HG03066 (cell line): Measurements from ENCODE around the gene KIF6.
"Not testable (repeated sequence)": the region's sequence is repeated elsewhere in the genome, so short reads cannot be mapped to it uniquely, and the experiment has no call there.

ENCODE experiments used
- ATAC-seq: cut with Tn5 transposase; IDR thresholded peaks from one replicate; pipeline ENCODE4 v1.9.1; 2021; ENCODE audit warnings: low read depth; ENCODE audit not compliant: unreplicated experiment

KIF6 gene

DNA sequence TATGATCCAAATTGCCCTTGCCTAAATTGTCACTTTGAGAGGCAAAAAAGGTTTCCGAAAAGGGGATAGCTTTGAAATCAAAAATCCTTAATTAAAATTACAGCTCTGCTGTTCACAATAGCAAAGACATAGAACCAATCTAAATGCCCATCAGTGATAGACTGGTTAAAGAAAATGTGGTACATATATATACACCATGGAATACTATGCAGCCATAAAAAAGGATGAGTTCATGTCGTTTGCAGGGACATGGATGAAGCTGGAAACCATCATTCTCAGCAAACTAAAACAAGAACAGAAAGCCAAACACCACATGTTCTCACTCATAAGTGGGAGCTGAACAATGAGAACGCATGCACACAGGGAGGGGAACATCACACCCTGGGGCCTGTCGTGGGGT is 1.9 kb downstream of the KIF6 start:
- ATAC-seq, result not testable (repeated sequence)

DNA sequence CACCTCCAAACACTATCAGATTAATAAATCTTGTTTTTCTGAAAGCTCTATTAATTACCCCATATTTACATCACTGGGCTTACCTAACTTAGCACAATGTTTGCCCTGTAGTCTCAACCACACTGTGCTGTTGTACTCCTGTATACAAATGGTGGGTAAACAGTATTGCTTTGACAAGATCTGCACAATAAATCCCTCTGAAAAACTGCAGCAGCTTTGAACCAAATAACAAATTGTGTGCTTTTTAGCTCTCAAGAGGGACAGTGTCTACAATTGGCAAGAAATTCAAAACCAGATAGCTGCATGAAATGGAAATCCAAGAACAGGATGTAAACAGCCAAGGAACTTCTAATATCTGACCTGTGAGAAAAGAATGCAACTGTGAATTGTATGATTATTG is 10.4 kb downstream of the KIF6 start:
- ATAC-seq, result no peak

DNA sequence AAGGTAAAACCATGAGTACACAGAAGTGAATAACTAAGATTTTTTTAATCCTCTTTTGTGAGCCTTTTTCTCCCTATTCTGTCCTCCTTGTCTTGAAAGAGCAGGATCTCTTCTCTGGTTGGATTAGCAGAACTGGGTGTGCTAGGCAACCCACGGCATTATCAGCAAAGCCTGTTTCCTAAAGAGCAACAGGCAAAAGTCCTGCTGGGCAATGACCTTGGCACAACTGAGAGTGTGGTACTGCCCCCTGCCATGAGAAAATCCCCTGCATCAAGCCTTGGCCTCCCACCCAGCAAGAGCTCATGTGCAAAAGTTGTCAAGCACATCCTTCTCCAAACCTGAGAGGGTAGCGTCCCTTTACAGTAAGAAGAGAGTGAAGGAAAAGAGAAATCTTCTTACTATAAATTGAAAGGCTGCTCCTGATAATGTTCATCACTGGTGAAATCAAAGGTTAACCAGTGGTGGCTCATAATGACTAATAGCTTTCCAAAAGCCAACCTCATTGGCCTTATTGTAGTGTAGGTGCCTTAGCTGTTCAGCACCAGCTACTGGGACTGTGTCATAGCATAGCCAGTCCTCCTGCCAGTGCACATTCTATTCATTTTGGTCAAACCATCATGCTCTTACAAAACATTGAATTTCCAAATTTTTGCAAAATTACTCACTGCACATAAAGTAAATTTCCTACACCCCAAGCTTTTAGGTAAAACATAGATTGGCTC is 17.1 kb downstream of the KIF6 start:
- ATAC-seq, result no peak

DNA sequence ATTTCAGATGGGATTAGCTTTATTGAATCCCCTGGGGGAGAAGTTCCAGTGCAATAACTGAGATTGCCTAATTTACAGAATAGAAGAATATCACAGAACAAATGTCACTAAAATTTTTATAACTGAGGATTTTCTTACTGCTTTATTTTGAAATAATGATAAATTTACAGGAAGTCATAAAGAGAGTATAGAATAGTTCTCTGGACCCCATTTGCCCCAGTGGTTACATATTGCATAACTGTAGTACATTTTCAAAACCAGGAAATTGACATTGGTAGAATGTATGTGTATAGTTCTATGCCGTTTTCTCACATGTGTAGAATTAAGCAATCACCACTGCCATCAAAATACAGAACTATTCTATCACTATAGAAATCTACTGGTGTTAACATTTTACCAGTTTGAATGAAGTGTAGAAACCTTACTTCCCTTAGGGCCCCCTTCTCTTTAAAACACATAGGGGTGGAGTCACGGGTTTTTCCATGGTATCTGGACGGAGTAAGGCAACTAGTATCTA is 18.3 kb downstream of the KIF6 start:
- no peak for ATAC-seq

DNA sequence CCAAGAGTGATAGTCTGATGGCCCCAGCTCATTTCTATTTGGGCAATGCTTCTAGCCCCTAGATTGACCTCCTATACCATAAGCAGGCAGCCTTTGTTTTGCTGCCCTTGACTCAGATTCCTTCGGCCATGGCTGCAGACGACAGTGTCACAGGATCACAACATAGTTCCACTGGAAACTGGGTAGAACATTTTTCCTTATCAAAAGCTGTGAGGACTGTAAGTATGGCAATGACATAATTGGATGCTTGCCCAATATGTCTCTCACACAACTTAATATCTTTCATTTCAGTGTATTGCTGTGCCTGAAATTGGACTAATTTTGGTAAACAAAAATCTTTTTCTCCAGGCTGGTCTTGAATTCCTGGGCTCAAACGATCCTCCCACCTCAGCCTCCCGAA is 22.9 kb downstream of the KIF6 start:
- ATAC-seq, result no peak

DNA sequence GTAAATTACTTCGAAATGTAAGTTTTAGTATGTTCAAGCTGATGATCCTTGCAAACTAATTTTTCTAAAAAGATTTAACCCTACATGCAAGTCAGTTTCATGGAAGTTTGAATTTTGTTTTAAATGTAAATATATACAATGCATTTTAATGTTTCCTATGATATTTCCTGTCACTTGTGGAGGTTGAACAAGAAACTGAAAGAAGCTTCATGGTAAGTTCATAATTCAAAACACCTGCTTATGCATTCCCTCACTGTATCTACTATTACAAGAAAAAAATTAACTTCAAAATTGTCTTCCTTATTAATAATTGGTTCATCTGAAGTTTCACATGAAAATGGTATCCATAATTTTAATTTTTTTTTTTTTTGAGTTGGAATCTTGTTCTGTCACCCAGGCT is 24.8 kb downstream of the KIF6 start:
- no peak for ATAC-seq

DNA sequence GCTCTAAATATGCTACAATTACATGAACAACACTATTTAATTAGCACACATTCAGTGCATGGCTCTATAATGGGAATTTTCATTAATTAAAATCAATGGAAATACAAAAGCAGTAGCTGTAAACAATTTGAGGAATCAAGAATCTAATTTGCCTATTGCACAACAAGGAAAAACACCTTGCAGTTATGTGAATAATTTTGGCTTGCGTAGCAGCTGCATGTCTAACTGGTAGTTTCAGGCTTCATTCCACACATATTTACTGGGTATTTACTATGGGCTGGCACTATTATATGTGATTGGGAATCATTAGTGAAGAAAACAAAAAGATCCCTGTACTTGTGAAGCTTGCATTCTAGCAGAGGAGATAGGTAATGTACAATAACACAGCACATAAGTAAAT is 26.4 kb downstream of the KIF6 start:
- no peak for ATAC-seq

DNA sequence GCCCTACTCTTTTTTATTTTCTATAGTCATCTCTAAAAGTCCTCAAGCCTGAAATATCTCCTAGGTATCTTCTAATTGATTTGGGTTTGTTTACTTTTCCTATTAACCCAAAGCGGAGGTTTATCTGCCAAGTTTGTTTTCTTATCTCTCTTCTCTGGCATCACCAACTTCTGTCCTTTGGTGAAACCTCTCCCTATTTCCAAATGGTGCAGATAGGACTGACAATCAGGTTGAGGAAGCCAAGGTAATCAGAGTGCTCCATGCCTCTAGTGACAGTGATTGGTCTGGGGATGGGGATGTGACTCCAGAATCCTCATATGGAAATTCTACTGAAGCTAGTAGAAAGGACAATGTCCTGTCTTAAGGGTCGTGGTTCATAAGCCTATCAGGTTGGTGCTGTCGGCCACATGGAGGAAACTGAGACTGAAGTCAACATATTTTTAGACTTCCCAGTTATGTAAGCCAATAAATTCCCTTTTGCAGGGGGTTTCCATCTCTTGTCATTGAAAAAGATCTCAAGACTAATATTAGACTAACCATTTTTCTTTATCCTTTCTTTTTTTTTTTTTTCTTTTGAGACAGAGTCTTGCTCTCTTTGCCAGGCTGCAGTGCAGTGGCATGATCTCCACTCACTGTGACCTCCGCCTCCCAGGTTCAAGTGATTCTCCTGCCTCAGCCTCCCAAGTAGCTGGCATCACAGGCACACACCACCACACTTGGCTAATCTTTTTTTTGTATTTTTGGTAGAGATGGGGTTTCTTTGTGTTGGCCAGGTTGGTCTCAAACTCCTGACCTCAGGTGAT is 28.0 kb downstream of the KIF6 start:
- no peak for ATAC-seq

DNA sequence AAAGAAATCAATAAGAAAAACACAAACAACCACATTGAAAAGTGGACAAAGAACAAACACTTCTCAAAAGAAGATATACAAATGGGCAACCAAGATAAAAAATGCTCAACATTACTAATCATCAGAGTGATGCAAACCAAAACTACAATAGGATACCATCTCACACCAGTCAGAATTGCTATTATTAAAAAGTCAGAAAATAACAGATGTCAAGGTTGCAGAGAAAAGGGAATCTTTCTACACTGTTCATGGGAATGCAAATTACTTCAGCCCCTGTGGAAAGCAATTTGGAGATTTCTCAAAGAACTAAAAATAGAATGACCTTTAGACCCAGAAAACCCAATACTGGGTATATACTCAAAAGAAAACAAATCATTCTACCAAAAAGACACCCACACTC is 29.8 kb downstream of the KIF6 start:
- ATAC-seq, result no peak

DNA sequence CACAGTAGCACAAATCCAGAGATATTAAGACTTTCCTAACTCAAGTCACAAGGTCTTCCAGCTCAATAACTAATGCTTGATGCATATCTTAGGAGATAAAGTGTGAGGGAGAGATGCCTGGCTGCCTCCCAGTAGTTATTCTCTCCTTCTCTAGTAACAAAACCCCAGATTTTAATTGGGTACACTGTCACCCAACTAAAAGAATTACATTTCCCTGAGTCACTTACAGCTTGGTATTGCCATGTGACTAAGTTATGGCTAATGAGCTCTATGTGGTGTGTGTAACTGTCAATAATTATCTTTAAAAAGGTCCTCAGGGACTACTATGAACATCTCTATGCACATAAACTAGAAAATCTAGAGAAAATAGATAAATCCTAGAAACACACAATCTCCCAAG is 32.0 kb downstream of the KIF6 start:
- no peak for ATAC-seq

DNA sequence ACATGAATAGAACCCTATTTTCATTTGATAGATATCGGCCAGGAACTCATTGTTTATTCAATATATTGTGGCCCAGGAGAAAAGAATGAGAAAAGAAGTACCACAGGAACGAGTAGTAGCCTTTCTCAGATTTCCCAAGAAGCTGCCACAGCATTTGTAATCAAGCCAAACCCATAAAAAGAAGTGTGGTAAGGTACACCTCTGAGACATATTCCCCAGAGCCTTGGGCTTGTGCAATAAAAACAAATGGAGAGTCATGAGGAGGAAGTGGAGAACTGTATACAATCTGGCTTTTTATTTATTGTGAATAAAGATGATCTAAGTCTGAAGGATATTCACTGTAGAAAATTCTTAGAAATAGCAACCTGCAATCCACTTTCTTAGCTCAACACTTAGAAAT is 36.7 kb downstream of the KIF6 start:
- ATAC-seq, result no peak

DNA sequence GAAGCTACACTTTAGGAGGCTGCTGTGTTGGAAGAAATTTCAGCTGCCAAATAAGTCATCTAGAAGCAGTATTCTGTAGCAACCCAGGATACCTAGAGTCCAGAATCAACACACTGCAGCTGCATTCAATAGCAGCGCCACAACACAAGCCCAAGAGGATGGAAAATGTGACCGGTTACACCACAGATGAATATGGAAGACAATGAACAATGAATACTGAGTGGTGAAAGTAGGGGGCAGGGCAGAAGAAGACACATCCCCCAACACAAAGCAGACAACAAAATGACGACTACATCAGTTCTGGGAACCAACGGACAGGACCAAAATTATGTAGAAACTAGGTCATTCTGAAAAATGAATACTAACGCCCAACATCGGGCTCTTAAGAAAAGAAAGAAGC is 38.2 kb downstream of the KIF6 start:
- no peak for ATAC-seq

DNA sequence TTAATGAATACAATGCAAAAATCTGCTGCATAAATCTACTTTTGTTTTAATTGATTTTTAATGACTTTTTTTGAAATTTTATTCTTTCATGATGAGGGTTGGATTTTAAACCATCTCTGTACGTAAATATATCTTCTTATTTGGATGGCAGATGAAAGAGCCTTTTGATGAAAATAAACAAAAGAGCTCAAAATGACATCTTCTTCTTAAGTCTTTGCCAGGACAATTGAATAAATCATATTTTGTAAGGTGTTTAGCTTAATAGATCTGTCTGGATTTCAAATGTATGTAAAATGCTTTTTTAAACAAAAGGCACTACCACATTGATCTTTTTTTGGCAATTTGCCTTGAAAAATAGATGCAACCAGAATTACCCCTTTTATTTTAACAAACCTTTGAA is 39.3 kb downstream of the KIF6 start:
- ATAC-seq, result no peak

DNA sequence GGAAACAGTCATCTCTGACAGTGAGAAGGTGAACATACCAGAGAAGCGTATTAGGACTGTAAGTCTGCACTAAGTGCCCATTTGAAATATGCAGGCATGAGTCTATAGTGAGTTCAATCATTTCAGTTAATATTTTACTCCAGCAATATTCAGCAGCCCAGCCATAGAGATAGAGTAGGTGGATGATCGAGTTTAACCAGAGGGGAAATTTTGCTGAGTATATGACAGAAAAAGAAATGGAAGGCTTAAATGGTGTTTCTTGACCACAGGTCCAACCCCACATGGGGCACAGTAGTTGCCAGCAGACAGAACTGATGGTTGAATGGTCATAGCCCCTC is 39.8 kb downstream of the KIF6 start:
- ATAC-seq, result no peak

DNA sequence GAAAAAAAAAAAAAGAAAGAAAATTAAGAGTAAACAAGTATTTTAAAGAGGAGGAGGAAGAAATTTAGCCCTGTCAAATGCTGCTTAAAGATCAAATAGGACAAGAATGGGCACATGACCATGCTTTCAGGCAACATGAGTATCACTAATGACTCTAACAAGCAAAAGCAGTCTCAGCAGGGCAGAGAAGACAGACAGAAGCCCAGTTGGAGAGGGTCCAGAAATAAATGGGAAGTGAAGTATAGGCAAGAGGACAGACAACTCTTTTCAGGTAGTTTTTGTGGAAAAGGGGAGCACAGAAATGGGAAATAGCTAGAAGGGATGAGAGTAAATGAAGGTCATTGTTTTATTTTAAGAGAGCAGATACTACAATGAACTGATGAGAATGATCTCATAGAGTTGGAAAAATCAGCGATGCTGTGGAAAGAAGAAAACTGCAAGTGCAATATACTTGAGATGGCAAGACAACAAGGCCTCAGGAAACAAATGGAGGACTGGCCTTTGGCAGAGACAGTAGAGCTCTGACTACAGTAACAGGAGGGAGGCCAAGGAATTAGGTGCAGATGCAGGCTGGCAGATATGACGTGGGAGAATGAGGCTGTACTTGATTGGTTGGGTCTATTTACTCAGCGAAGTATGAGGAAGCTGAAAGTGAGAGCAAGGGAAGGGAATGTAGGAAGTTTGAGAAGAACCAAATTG is 40.3 kb downstream of the KIF6 start:
- no peak for ATAC-seq

DNA sequence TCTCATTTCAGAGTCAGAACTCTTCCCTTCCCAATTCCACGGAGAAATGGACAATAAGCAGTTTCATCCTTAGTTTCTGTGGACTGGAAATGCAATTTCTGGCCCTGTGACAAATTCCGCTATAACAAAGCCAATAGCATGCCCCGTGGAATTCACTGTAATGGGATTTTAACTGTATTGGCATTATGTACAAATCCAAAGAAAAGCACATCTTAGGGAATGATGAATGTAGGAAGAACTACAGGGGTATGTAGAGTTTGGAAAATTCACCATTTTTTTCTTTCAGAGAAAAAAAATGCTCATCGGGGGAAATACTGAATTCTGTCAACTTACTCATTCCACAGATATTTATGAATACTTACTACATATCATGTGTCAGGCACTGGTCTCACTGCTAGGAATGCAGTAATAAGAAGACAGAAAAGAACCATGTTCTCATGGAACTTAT is 43.5 kb downstream of the KIF6 start:
- ATAC-seq, result no peak

DNA sequence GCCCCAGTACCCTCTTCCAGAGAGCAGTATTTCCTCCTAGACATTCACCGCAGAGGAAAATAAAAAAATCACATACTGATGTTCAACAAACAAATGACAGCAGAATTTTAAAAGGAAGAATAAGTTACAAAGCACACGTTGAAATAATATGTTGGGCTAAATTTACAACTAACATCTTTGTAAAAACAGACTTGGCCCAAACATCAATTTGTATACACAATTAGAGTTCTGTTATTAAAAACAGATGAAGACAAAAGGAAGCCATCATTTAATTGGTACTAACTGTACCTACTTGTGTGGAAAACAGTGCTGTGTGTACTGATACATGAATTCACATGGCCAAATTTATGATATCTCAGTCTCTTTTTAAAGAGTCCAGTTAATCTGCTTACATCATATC is 46.3 kb downstream of the KIF6 start:
- ATAC-seq, result no peak

DNA sequence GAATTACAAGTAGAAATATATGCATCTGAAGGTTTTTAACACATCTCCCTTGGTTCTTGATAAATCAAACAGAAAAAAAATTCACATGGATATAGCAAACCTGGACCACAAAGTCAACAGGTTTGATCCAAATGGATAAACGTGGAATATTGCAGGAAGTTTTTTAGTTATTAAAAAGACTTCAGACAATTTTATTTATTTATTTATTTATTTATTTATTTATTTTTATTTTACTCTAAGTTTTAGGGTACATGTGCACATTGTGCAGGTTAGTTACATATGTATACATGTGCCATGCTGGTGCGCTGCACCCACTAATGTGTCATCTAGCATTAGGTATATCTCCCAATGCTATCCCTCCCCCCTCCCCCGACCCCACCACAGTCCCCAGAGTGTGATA is 47.9 kb downstream of the KIF6 start:
- ATAC-seq, result not testable (repeated sequence)

DNA sequence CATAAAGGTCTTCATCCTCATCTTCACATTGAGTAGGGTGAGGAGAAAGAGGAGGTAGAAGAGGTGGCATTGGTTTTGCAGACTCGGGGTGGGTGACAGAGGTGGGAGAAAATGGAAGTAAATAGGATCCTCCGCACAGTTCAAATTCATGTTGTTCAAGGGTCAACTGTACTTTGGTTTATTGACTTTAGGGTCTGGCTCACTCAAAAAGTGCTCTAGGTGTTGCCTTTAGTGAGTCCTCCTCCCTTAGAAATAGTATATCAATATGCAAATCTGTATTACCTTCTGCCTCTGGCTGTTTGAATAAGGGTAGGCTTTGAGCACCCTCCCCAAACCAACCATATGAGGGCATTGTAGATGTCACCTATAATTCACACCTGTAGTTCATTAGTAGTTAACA is 54.7 kb downstream of the KIF6 start:
- ATAC-seq, result no peak

DNA sequence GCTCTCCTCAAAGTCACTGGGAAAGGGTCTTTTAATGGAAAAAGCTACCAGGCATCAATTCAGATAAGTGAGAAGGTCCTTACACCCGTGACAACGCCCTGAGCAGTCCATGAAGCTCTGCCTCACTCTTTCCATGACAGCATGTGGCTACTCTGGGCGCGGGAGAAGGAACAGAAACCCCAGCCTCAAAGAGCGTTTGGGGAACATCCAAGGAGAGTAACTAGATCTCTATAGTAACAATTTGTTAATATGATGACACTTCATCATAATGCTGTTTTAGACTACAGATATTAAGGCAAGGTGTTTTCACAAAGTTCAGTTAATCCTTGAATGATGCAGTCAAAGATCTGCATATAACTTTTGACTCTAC is 55.2 kb downstream of the KIF6 start:
- ATAC-seq, result no peak

DNA sequence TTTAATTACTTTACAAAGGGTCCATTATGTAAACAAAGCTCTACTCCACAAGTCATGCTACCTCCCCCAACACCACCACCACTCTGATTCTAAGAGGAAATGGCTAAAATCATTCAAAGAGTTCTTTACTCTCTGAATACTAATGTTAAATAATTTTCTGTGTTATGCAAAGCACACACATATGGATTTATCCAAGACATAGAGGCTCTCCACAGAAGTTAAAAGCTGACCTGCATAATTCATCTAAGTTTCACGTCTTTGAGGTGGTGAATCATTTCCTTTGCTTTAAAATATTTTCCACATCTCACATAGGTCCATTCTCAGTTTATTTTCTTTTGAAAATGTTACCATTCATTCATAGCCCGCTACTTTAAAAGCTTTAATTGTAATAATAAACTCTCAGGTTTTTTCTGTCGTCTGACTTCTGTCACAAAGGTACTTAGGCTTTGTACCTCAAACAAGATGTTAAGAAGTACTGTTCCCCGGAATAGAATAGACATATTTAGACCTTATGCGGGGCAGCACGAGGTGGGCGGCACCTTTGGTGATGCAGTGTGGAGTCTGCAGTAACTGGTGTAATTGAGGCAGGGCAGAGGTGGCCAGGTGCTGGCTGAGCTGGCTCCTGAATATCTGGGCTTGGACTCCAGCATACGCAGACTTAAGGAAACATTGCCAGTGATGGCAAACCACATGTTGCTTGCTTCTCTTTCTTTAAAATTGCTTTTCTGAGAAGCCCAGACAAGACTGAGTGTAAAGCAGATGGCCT is 55.8 kb downstream of the KIF6 start:
- ATAC-seq, result no peak
